HepG2 (cell line): Measurements from ENCODE around the gene ANKUB1. TPM values are rescaled to one million over a fixed set of nuclear protein-coding genes. Genes with fewer than 3 reads are reported as not detected.

Experiments used
- ETV6 ChIP-seq: sonication (generic); formaldehyde crosslinking; conservative IDR thresholded peaks from 2 replicates; pipeline ENCODE4 v1.4.0; 2020; ENCODE audit warnings: missing genetic modification reagents
- FOSL2 ChIP-seq: sonication (generic); formaldehyde crosslinking; IDR thresholded peaks from 2 replicates; pipeline ENCODE4 v1.4.0; 2020; ENCODE audit warnings: missing genetic modification reagents
- MED8 ChIP-seq: sonication (generic); formaldehyde crosslinking; IDR thresholded peaks from 2 replicates; pipeline ENCODE4 v1.8.1; 2023; ENCODE audit warnings: mild to moderate bottlenecking, missing genetic modification reagents; ENCODE audit not compliant: insufficient replicate concordance
- MIER3 ChIP-seq: IDR thresholded peaks from 2 replicates; pipeline ENCODE4 v1.6.1; 2016; ENCODE audit warnings: missing compliant biosample characterization, borderline replicate concordance
- MXD4 ChIP-seq: IDR thresholded peaks from 2 replicates; pipeline ENCODE4 v1.6.1; 2016; ENCODE audit warnings: mild to moderate bottlenecking, missing biosample characterization, missing genetic modification reagents
- NKX3-1 ChIP-seq: sonication (generic); formaldehyde crosslinking; IDR thresholded peaks from 2 replicates; pipeline ENCODE4 v1.5.0; 2020; ENCODE audit warnings: missing genetic modification reagents
- NR2F6 ChIP-seq, 2 experiments: IDR thresholded peaks; 2 replicates each; pipeline ENCODE4 v1.6.1; 2016; ENCODE audit warnings: antibody characterized with exemption in 1 of 2, mild to moderate bottlenecking in 1 of 2
- PRPF4 ChIP-seq: fragments of 200-400 bp; formaldehyde crosslinking; IDR thresholded peaks from 2 replicates; pipeline ENCODE4 v1.6.1; 2016; ENCODE audit warnings: low read length, low read depth; ENCODE audit not compliant: poor library complexity, severe bottlenecking
- RARA ChIP-seq: IDR thresholded peaks from 2 replicates; pipeline ENCODE4 v1.6.1; 2016; ENCODE audit warnings: missing genetic modification reagents, missing compliant biosample characterization
- SNAI1 ChIP-seq: sonication (generic); formaldehyde crosslinking; IDR thresholded peaks from 2 replicates; pipeline ENCODE4 v1.5.0; 2020; ENCODE audit warnings: mild to moderate bottlenecking, missing genetic modification reagents, borderline replicate concordance
- SYNCRIP ChIP-seq: fragments of 200-400 bp; formaldehyde crosslinking; IDR thresholded peaks from 2 replicates; pipeline ENCODE4 v1.6.1; 2018; ENCODE audit warnings: mild to moderate bottlenecking, low read depth, low read length; ENCODE audit not compliant: insufficient read depth
- ZBTB40 ChIP-seq, 2 experiments: fragments of 450-650 bp in 1 of 2; sonication (generic) in 1 of 2; formaldehyde crosslinking in 1 of 2; IDR thresholded peaks; 2 replicates each; pipeline versions ENCODE4 v1.6.1 to v1.8.0; 2016 to 2022; ENCODE audit warnings: antibody characterized with exemption in 1 of 2, mild to moderate bottlenecking in 1 of 2, missing genetic modification reagents in 1 of 2
- ZFP90 ChIP-seq: sonication (generic); formaldehyde crosslinking; IDR thresholded peaks from 2 replicates; pipeline ENCODE4 v1.8.0; 2022; ENCODE audit warnings: missing genetic modification reagents, mild to moderate bottlenecking, inconsistent platforms, borderline replicate concordance
- ZMYM3 ChIP-seq: sonication (generic); formaldehyde crosslinking; IDR thresholded peaks from 2 replicates; pipeline ENCODE4 v1.5.1; 2020; ENCODE audit warnings: mild to moderate bottlenecking, missing genetic modification reagents
- ZNF12 ChIP-seq: sonication (generic); formaldehyde crosslinking; IDR thresholded peaks from 2 replicates; pipeline ENCODE4 v1.5.0; 2020; ENCODE audit warnings: missing genetic modification reagents
- ZNF138 ChIP-seq: sonication (generic); formaldehyde crosslinking; IDR thresholded peaks from 2 replicates; pipeline ENCODE4 v1.5.0; 2020; ENCODE audit warnings: mild to moderate bottlenecking, low read depth, missing genetic modification reagents
- ZNF251 ChIP-seq: sonication (generic); formaldehyde crosslinking; IDR thresholded peaks from 2 replicates; pipeline ENCODE4 v1.9.0; 2021; ENCODE audit warnings: mild to moderate bottlenecking, missing genetic modification reagents
- ZNF326 ChIP-seq: sonication (generic); formaldehyde crosslinking; IDR thresholded peaks from 2 replicates; pipeline ENCODE4 v1.4.0; 2020; ENCODE audit warnings: missing genetic modification reagents, borderline replicate concordance
- ZNF543 ChIP-seq: sonication (generic); formaldehyde crosslinking; IDR thresholded peaks from 2 replicates; pipeline ENCODE4 v1.4.0; 2020; ENCODE audit warnings: mild to moderate bottlenecking, missing genetic modification reagents
- ZNF746 ChIP-seq: sonication (generic); formaldehyde crosslinking; IDR thresholded peaks from 2 replicates; pipeline ENCODE4 v1.8.0; 2022; ENCODE audit warnings: mild to moderate bottlenecking, missing genetic modification reagents
- polyA plus RNA-seq, 8 experiments: library from polyadenylated mRNA; depleted of rRNA in 3 of 8; stranded (reverse) in 7 of 8; unstranded in 1 of 8; fragments of >200 nt; fragmentation: Illumina TruSeq in 4 of 8; extraction: Trizol in 4 of 8; gene quantifications; 2 replicates each; pipeline versions ENCODE4 v1.2.1 to v1.2.3, GENCODE V29; 2011 to 2016; ENCODE audit warnings: low read depth in 4 of 8, missing spikeins in 1 of 8, mixed read lengths in 1 of 8; ENCODE audit not compliant: insufficient read depth in 1 of 8
- total RNA-seq, 5 experiments: library from RNA; depleted of rRNA; stranded (reverse); fragments of >200 nt; fragmentation: Illumina TruSeq; extraction: Trizol; gene quantifications; 2 replicates each; pipeline ENCODE4 v1.2.3, GENCODE V29; 2016; ENCODE audit warnings: low read depth in 1 of 5

ANKUB1 gene
- total and polyA plus RNA-seq, 2 of the 13 experiments (the other 11 are each of a cell fraction or from before 2014, with no cell fraction given): not detected

DNA sequence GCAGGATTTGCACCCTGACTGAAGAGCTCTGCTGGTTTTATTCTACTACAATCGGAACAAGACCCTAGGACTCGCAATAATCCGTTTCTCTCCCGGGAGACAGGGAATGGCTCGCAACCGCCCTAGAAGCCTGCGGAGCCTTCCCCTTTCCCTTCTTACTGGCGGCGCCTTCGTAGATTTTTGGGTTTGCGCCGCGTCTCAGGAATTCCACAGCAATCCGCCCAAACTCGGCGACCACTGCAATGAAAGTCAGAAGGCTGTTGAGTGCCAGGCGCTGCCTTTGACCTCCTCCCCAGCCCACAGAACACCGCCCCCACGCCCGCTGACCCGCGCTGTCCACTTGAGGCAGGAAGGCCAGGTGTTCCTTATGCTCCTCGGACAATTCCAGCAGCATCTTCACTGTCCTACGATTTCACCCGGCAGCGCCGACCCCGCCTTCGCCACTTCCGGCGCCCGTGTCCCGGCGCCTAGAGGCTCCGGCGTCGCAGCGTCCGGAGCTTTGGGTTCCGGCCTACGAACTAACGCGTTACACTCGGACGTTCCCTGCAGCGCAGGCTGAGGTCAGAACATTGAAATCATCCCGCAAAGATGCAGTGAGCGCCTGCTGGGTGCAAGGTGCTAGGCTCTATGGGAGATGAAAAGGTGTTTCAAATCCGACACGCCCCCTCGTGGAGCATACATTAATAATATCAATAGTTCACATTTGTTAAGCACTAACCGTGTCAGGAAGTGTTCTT lies 40.1 kb downstream of the ANKUB1 start, which contains the start of gene COMMD2 (continued):
- TF ChIP-seq ZBTB40 (IDR thresholded peaks at IDR 0.05) (peak; percentile 91), ZBTB40 (CRISPR knock-in tag; IDR thresholded peaks at IDR 0.05) (peak; percentile 86), PRPF4 (no peak), MED8 (CRISPR knock-in tag) (peak; percentile 85), ZMYM3 (CRISPR knock-in tag) (peak; percentile 80), RARA (CRISPR knock-in tag) (peak; percentile 58; the same call in 1 of the 2 replicates), ZNF543 (CRISPR knock-in tag) (peak; percentile 81), SNAI1 (CRISPR knock-in tag) (no peak), SYNCRIP (no peak), NR2F6 (IDR thresholded peaks at IDR 0.05) (peak; percentile 53; the same call in 1 of the 2 replicates), NR2F6 (CRISPR knock-in tag; IDR thresholded peaks at IDR 0.05) (peak; percentile 79), ZNF12 (CRISPR knock-in tag) (0 out of 2 replicates have a peak, but pooled peaks have one; percentile 32), ETV6 (CRISPR knock-in tag) (0 out of 2 replicates have a peak, but pooled peaks have one; percentile 35), MIER3 (CRISPR knock-in tag) (no peak), MXD4 (CRISPR knock-in tag) (peak; percentile 86), ZNF138 (CRISPR knock-in tag) (peak; percentile 53; the same call in 1 of the 2 replicates), NKX3-1 (CRISPR knock-in tag) (peak; percentile 92), FOSL2 (CRISPR knock-in tag) (peak; percentile 76), ZNF326 (CRISPR knock-in tag) (no peak), ZNF746 (CRISPR knock-in tag) (no peak), ZFP90 (CRISPR knock-in tag) (peak; percentile 70; the same call in 1 of the 2 replicates), ZNF251 (CRISPR knock-in tag) (no peak)
